Embryonic facial prominence (tissue), 1 donor: ENCODE measurements around the gene HCN2.

Experiments
- DNase-seq: peaks from one replicate; pipeline ENCODE4 v3.0.0-alpha.2; 2016; ENCODE audit errors: extremely low spot score

Gene HCN2

GRCh38 chr19:571566-571974 lies 18.1 kb upstream of the HCN2 start:
- DNase-seq = no peak

GRCh38 chr19:572140-572742 lies 17.4 kb upstream of the HCN2 start, which contains the start of gene BSG:
Gene BSG (plus strand): TSS chr19:572596. CDS start chr19:572635, 39 bp downstream.
- DNase-seq = peak; percentile 96

- DNase-seq = no peak
Observed at GRCh38 chr19:572743-573518, 16.8 kb upstream of the HCN2 start.

GRCh38 chr19:573519-573825 lies 16.2 kb upstream of the HCN2 start:
- no peak for DNase-seq

- DNase-seq = no peak
Observed at GRCh38 chr19:574658-575526, 14.8 kb upstream of the HCN2 start.

GRCh38 chr19:575527-576506 lies 13.9 kb upstream of the HCN2 start:
- DNase-seq = no peak

- no peak for DNase-seq
Observed at GRCh38 chr19:576768-577438, 12.8 kb upstream of the HCN2 start.

- no peak for DNase-seq
Observed at GRCh38 chr19:577439-578392, 12.0 kb upstream of the HCN2 start.

- DNase-seq = no peak
Observed at GRCh38 chr19:579111-579841, 10.4 kb upstream of the HCN2 start.

GRCh38 chr19:579842-580155 lies 9.9 kb upstream of the HCN2 start:
- no peak for DNase-seq

GRCh38 chr19:580274-580835 lies 9.3 kb upstream of the HCN2 start:
- no peak for DNase-seq

- DNase-seq = no peak
Observed at GRCh38 chr19:581399-582111, 8.1 kb upstream of the HCN2 start.

- DNase-seq = no peak
Observed at GRCh38 chr19:582497-583197, 7.0 kb upstream of the HCN2 start.

GRCh38 chr19:583198-583967 lies 6.3 kb upstream of the HCN2 start:
- DNase-seq = no peak

- no peak for DNase-seq
Observed at GRCh38 chr19:583968-584239, 5.8 kb upstream of the HCN2 start.

GRCh38 chr19:584240-585001 lies 5.3 kb upstream of the HCN2 start:
- no peak for DNase-seq
